ENCODE results near the gene LRRC4C. TPM values are rescaled to one million over a fixed set of nuclear protein-coding genes. Genes with fewer than 3 reads are reported as not detected.

LRRC4C gene
- total and polyA plus RNA-seq, 4 donors, result 0.33 to 5.3 (median 0.43) TPM

DNA sequence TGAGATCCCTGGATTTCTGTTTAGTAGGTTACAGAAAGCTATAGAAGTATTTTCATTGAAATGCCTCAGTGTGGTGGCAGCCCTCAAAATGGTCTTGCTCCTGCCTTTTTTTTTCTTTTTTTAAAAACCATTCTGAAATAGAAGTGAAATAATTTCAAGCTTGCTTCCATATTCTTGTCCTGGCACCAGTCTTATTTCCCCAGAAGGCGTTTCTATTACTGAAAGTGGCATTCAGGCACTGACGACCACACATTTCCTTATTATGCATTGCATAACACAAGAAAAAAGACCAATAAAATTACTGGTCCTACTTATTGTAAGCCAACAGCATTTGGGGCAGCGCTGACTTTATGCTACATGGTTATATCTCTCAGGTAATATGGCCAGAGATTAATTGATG lies 24.5 kb upstream of the LRRC4C start:
- H3K9ac ChIP-seq (ENCODE audit: insufficient read depth in 1 of 2, low read length in 2 of 2), result no peak overlapping the region
- 33 to 36% methylated on average over 3 of the region's 3 CpGs for WGBS, 2 donors
- H3K27ac ChIP-seq (ENCODE audit: low read depth in 1 of 2, low read length in 1 of 2), result no peak overlapping the region
- DNase-seq (no peak), ATAC-seq (ENCODE audit: insufficient read depth, low FRiP score) (no peak)
- no peak for TF ChIP-seq CTCF (IDR thresholded peaks at IDR 0.05; ENCODE audit: control extremely low read depth, extremely low read depth)
- no peaks in the 10 kb centered on the region for H3K4me1 ChIP-seq (ENCODE audit: control insufficient read depth in 5 of 5, insufficient read depth in 5 of 5, low read length in 5 of 5)
- no peaks in the 10 kb centered on the region for H3K27me3 ChIP-seq (ENCODE audit: control insufficient read depth in 3 of 3, insufficient read depth in 3 of 3, low read length in 2 of 3)
- H3K4me3 ChIP-seq, result no peak overlapping the region
- no peaks in the 10 kb centered on the region for H3K9me3 ChIP-seq (ENCODE audit: control insufficient read depth in 4 of 4, insufficient read depth in 3 of 4, low read length in 3 of 4)
- no peaks in the 10 kb centered on the region for H3K36me3 ChIP-seq (ENCODE audit: control insufficient read depth in 4 of 4, insufficient read depth in 4 of 4, low read length in 4 of 4)

DNA sequence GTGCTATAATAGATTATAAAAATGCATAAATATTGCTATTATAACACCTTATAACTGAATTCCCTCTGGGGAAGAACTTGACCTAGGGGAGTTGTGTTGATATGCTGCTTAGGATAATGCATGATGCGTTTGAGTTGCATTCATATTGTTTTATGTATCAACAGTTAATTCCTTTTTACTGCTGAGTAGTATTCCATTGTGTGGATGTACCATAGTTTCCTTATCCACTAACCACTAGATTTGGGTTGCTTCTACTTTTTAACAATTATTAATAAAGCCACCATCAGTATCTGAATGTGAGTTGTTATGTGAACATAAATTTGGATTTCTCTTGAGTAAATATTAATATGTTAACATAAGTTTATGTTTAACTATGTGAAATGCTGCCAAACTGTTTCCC lies 19.7 kb upstream of the LRRC4C start:
- Histone ChIP-seq H3K27me3 (ENCODE audit: control insufficient read depth in 3 of 3, insufficient read depth in 3 of 3, low read length in 2 of 3) (no peaks in the 10 kb centered on the region), H3K9me3 (ENCODE audit: control insufficient read depth in 4 of 4, insufficient read depth in 3 of 4, low read length in 3 of 4) (no peaks in the 10 kb centered on the region), H3K36me3 (ENCODE audit: control insufficient read depth in 4 of 4, insufficient read depth in 4 of 4, low read length in 4 of 4) (no peaks in the 10 kb centered on the region), H3K9ac (ENCODE audit: insufficient read depth in 1 of 2, low read length in 2 of 2) (no peak overlapping the region), H3K27ac (ENCODE audit: low read depth in 1 of 2, low read length in 1 of 2) (no peak overlapping the region), H3K4me3 (no peak overlapping the region), H3K4me1 (ENCODE audit: control insufficient read depth in 5 of 5, insufficient read depth in 5 of 5, low read length in 5 of 5) (no peaks in the 10 kb centered on the region)
- DNase-seq (no peak), ATAC-seq (ENCODE audit: insufficient read depth, low FRiP score) (no peak)
- WGBS, 2 donors, result 76 to 80% methylated on average over 1 of the region's 1 CpG
- no peak for TF ChIP-seq CTCF (IDR thresholded peaks at IDR 0.05; ENCODE audit: control extremely low read depth, extremely low read depth)

DNA sequence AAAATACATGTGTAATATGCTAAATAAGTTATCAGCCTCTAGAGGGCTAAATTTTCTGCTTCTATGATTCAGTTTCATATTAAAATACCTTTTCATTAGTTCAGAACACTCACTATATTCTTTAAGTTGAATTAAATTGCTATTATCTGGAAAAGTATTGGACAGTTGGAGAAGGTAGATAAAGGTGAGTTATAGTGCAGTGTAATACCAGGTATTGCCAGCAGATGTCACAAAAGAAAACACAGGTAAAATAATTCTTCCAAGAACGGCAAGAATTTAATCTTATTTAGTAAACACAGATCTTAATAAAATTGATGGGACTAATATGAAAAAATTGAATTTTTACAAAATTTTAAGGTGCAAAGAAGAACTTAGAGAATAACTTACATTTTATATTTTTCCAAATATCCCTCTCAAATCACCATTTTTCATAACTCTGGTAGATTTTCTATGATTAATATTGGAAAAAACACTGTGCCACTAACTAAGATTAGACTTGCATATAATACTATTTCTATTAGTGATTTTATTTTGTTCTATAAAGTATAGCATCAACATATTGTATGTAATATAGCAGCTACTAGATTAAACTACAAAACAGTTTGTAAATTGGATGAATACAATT lies 1.7 kb upstream of the LRRC4C start:
- no peaks in the 10 kb centered on the region for H3K36me3 ChIP-seq (ENCODE audit: control insufficient read depth in 4 of 4, insufficient read depth in 4 of 4, low read length in 4 of 4)
- H3K9me3 ChIP-seq (ENCODE audit: control insufficient read depth in 4 of 4, insufficient read depth in 3 of 4, low read length in 3 of 4), result no peaks in the 10 kb centered on the region
- H3K27me3 ChIP-seq (ENCODE audit: control insufficient read depth in 3 of 3, insufficient read depth in 3 of 3, low read length in 2 of 3), result peaks cover 0 to 14% (median 12%) of the 10 kb centered on the region in 3 donors
- DNase-seq, result peak in 1 of 3 donors; percentile 6
- peaks cover 0 to 8% (median 0%) of the 10 kb centered on the region in 5 donors for H3K4me1 ChIP-seq (ENCODE audit: control insufficient read depth in 5 of 5, insufficient read depth in 5 of 5, low read length in 5 of 5)
- H3K27ac ChIP-seq (ENCODE audit: low read depth in 1 of 2, low read length in 1 of 2), result no peak overlapping the region
- TF ChIP-seq CTCF (IDR thresholded peaks at IDR 0.05; ENCODE audit: control extremely low read depth, extremely low read depth), result peak; percentile 16
- no peak for ATAC-seq (ENCODE audit: insufficient read depth, low FRiP score)
- WGBS, 2 donors, result 10 to 19% methylated on average over 1 of the region's 1 CpG
- H3K4me3 ChIP-seq, result no peak overlapping the region
- no peak overlapping the region for H3K9ac ChIP-seq (ENCODE audit: insufficient read depth in 1 of 2, low read length in 2 of 2)

DNA sequence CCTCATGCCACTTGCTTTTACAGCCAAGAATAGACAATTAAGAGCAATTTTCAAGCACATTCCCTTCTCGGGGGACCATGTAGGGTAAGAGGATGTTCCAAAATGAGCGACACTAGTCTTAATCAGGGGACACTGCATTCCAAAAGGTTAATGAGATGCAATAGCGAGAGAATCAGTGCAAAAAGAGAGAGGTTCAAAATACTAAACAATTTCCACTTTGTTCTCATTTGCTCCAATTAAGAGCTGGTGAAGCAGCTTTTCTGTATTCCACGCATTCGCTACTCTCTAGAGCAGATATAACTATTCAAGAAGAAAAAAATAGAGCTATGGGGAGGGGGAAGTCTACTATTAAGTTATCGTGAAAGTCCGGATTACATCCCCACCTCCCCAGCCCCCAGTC lies 811 bp downstream of the LRRC4C start:
- Histone ChIP-seq H3K9ac (ENCODE audit: insufficient read depth in 1 of 2, low read length in 2 of 2) (no peak overlapping the region), H3K9me3 (ENCODE audit: control insufficient read depth in 4 of 4, insufficient read depth in 3 of 4, low read length in 3 of 4) (no peaks in the 10 kb centered on the region), H3K27me3 (ENCODE audit: control insufficient read depth in 3 of 3, insufficient read depth in 3 of 3, low read length in 2 of 3) (peaks cover 0 to 14% (median 12%) of the 10 kb centered on the region in 3 donors), H3K27ac (ENCODE audit: low read depth in 1 of 2, low read length in 1 of 2) (no peak overlapping the region), H3K4me3 (no peak overlapping the region), H3K4me1 (ENCODE audit: control insufficient read depth in 5 of 5, insufficient read depth in 5 of 5, low read length in 5 of 5) (peaks cover 0 to 8% (median 0%) of the 10 kb centered on the region in 5 donors), H3K36me3 (ENCODE audit: control insufficient read depth in 4 of 4, insufficient read depth in 4 of 4, low read length in 4 of 4) (no peaks in the 10 kb centered on the region)
- TF ChIP-seq CTCF (IDR thresholded peaks at IDR 0.05; ENCODE audit: control extremely low read depth, extremely low read depth), result no peak
- 14 to 18% methylated on average over 7 of the region's 7 CpGs for WGBS, 2 donors
- DNase-seq, result no peak
- no peak for ATAC-seq (ENCODE audit: insufficient read depth, low FRiP score)

Data from lung (tissue), 12 donors.